ENCODE data around the gene CEND1.

DNA sequence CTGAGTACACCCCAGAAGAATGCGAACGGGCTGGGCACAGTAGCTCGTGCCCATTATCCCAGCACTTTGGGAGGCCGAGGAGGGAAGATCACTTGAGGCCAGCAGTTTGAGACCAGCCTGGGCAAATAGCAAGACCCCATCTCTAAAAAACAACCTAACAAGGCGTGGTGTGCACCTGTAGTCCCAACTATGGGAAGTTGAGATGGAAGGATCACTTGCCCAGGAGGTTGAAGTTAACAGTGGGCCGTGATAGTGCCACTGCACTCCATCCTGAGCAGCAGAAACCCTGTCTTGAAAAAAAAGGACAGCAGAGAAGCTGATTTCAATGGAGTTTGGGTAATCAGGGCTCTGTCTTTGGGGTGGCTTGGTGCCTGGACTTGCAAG, 23.2 kb upstream of the CEND1 start:
- TF ChIP-seq, protein P1, sequence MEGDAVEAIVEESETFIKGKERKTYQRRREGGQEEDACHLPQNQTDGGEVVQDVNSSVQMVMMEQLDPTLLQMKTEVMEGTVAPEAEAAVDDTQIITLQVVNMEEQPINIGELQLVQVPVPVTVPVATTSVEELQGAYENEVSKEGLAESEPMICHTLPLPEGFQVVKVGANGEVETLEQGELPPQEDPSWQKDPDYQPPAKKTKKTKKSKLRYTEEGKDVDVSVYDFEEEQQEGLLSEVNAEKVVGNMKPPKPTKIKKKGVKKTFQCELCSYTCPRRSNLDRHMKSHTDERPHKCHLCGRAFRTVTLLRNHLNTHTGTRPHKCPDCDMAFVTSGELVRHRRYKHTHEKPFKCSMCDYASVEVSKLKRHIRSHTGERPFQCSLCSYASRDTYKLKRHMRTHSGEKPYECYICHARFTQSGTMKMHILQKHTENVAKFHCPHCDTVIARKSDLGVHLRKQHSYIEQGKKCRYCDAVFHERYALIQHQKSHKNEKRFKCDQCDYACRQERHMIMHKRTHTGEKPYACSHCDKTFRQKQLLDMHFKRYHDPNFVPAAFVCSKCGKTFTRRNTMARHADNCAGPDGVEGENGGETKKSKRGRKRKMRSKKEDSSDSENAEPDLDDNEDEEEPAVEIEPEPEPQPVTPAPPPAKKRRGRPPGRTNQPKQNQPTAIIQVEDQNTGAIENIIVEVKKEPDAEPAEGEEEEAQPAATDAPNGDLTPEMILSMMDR (IDR thresholded peaks at IDR 0.05; ENCODE audit: low read depth, low read length), result no peak
- no peak for TF ChIP-seq EZH2phosphoT487 (IDR thresholded peaks at IDR 0.05; ENCODE audit: low read depth)
